Neural cell (in vitro differentiated cells): ENCODE measurements around the gene NPIPB6. TPM values are rescaled to one million over a fixed set of nuclear protein-coding genes. Genes with fewer than 3 reads are reported as not detected.
A peak's percentile ranks its signal among the peaks of the same experiment; 100 is the strongest.

Experiments used
- H2AFZ ChIP-seq: fragments of 200-600, 300-800 bp; sonication (generic), shearing (Covaris generic); 2 replicates; pipeline ENCODE4 v1.6.0; 2014; ENCODE audit warnings: low read depth, mild to moderate bottlenecking, antibody characterized with exemption, low read length, moderate library complexity
- H3F3A ChIP-seq: fragments of 200-600 bp; shearing (Covaris generic); 2 replicates; pipeline ENCODE4 v1.6.1; 2016; ENCODE audit warnings: mild to moderate bottlenecking, moderate library complexity, mixed read lengths, antibody characterized with exemption, low read length; ENCODE audit not compliant: insufficient read depth, poor library complexity, severe bottlenecking
- H3K27ac ChIP-seq: fragments of 200-600, 300-800 bp; sonication (generic), shearing (Covaris generic); 2 replicates; pipeline ENCODE4 v1.5.1; 2014; ENCODE audit warnings: mild to moderate bottlenecking, low read length, moderate library complexity
- H3K27me3 ChIP-seq: fragments of 300-800, 200-600 bp; sonication (generic), shearing (Covaris generic); 2 replicates; pipeline ENCODE4 v1.6.0; 2014; ENCODE audit warnings: mild to moderate bottlenecking, low read depth, low read length, moderate library complexity; ENCODE audit not compliant: insufficient read depth
- H3K36me3 ChIP-seq: fragments of 300-800, 200-600 bp; sonication (generic), shearing (Covaris generic); 2 replicates; pipeline ENCODE4 v1.5.1; 2014; ENCODE audit warnings: mild to moderate bottlenecking, antibody characterized with exemption, low read length, moderate library complexity; ENCODE audit not compliant: insufficient read depth
- H3K4me2 ChIP-seq: fragments of 300-800, 200-600 bp; sonication (generic), shearing (Covaris generic); 2 replicates; pipeline ENCODE4 v1.6.0; 2014; ENCODE audit warnings: mild to moderate bottlenecking, low read length
- H3K4me3 ChIP-seq: fragments of 300-800, 200-600 bp; sonication (generic), shearing (Covaris generic); 2 replicates; pipeline ENCODE4 v1.5.1; 2014; ENCODE audit warnings: mild to moderate bottlenecking, low read length, moderate library complexity
- H3K79me2 ChIP-seq: fragments of 200-600 bp; shearing (Covaris generic); replicated peaks from 2 replicates; pipeline ENCODE4 v1.6.0; 2014; ENCODE audit warnings: mild to moderate bottlenecking, low read length, moderate library complexity; ENCODE audit not compliant: insufficient read depth
- H3K9ac ChIP-seq: fragments of 300-800, 200-600 bp; sonication (generic), shearing (Covaris generic); 2 replicates; pipeline ENCODE4 v1.6.1; 2016; ENCODE audit warnings: mild to moderate bottlenecking, low read length, mixed read lengths
- H3K9me2 ChIP-seq: fragments of 200-600 bp; shearing (Covaris generic); 2 replicates; pipeline ENCODE4 v1.6.1; 2016; ENCODE audit warnings: mild to moderate bottlenecking, low read length, mixed read lengths; ENCODE audit not compliant: insufficient read depth
- H3K9me3 ChIP-seq: fragments of 200-600, 300-800 bp; sonication (generic), shearing (Covaris generic); 2 replicates; pipeline ENCODE4 v1.6.1; 2016; ENCODE audit warnings: mild to moderate bottlenecking, mixed run types, low read length, moderate library complexity, mixed read lengths
- H4K20me1 ChIP-seq: fragments of 200-600 bp; shearing (Covaris generic); 2 replicates; pipeline ENCODE4 v1.6.1; 2016; ENCODE audit warnings: mild to moderate bottlenecking, mixed run types; ENCODE audit not compliant: insufficient read depth
- EP300 ChIP-seq: fragments of 450-650 bp; conservative IDR thresholded peaks from 2 replicates; pipeline ENCODE4 v1.6.1; 2014; ENCODE audit warnings: antibody characterized with exemption, mild to moderate bottlenecking, moderate library complexity; ENCODE audit not compliant: poor library complexity, severe bottlenecking
- EZH2 ChIP-seq: fragments of 200-600, 300-800 bp; shearing (Covaris generic), sonication (generic); IDR thresholded peaks from 2 replicates; pipeline ENCODE4 v1.6.1; 2014; ENCODE audit warnings: antibody characterized with exemption, low read length, borderline replicate concordance, mild to moderate bottlenecking; ENCODE audit not compliant: insufficient read depth, poor library complexity, severe bottlenecking
- MXI1 ChIP-seq: fragments of 450-650 bp; conservative IDR thresholded peaks from 2 replicates; pipeline ENCODE4 v1.6.1; 2014; ENCODE audit warnings: antibody characterized with exemption, mild to moderate bottlenecking; ENCODE audit not compliant: poor library complexity, severe bottlenecking
- POLR2AphosphoS5 ChIP-seq: IDR thresholded peaks from 2 replicates; pipeline ENCODE4 v1.6.1; 2012
- RAD21 ChIP-seq: fragments of 450-650 bp; conservative IDR thresholded peaks from 2 replicates; pipeline ENCODE4 v1.6.1; 2014; ENCODE audit warnings: antibody characterized with exemption, mild to moderate bottlenecking, moderate library complexity
- SMC3 ChIP-seq: fragments of 450-650 bp; conservative IDR thresholded peaks from 2 replicates; pipeline ENCODE4 v1.6.1; 2014; ENCODE audit warnings: antibody characterized with exemption, mild to moderate bottlenecking, moderate library complexity; ENCODE audit not compliant: poor library complexity
- TAF1 ChIP-seq: IDR thresholded peaks from 2 replicates; pipeline ENCODE4 v1.6.1; 2012; ENCODE audit warnings: low read depth
- polyA plus RNA-seq: library from polyadenylated mRNA; depleted of rRNA; stranded (reverse); fragments of >200 nt; gene quantifications from 2 replicates; pipeline ENCODE4 v1.2.3, GENCODE V29; 2014
- TF ChIP-seq, protein P1 (sequence below): fragments of 450-650 bp; IDR thresholded peaks from 2 replicates; pipeline ENCODE4 v1.5.1; 2014; ENCODE audit warnings: antibody characterized with exemption, mild to moderate bottlenecking, moderate library complexity; ENCODE audit not compliant: poor library complexity, severe bottlenecking
- TF ChIP-seq, protein P2 (sequence below): IDR thresholded peaks from 2 replicates; pipeline ENCODE4 v1.6.1; 2012; ENCODE audit warnings: borderline replicate concordance

NPIPB6 gene
- polyA plus RNA-seq, 1 donor from 2014 or later: 0.88 TPM

GRCh38 chr16:28318042-28318744 is 45.1 kb downstream of the NPIPB6 start:
- no peak overlapping the region for H2AFZ ChIP-seq
- no peaks in the 10 kb centered on the region for H3F3A ChIP-seq
- no peaks in the 10 kb centered on the region for H3K36me3 ChIP-seq
- no peak overlapping the region for H3K27ac ChIP-seq
- H3K9me2 ChIP-seq: no peaks in the 10 kb centered on the region
- H3K9me3 ChIP-seq: no peaks in the 10 kb centered on the region
- no peak overlapping the region for H3K4me2 ChIP-seq
- H4K20me1 ChIP-seq: peaks cover 25% of the 10 kb centered on the region
- no peak overlapping the region for H3K4me3 ChIP-seq
- no peak overlapping the region for H3K9ac ChIP-seq
- no peaks in the 10 kb centered on the region for H3K27me3 ChIP-seq
- TF ChIP-seq EZH2 (no peak), EP300 (no peak), SMC3 (no peak), RAD21 (no peak), TAF1 (no peak), MXI1 (no peak), POLR2AphosphoS5 (no peak)
- TF ChIP-seq, protein P1, sequence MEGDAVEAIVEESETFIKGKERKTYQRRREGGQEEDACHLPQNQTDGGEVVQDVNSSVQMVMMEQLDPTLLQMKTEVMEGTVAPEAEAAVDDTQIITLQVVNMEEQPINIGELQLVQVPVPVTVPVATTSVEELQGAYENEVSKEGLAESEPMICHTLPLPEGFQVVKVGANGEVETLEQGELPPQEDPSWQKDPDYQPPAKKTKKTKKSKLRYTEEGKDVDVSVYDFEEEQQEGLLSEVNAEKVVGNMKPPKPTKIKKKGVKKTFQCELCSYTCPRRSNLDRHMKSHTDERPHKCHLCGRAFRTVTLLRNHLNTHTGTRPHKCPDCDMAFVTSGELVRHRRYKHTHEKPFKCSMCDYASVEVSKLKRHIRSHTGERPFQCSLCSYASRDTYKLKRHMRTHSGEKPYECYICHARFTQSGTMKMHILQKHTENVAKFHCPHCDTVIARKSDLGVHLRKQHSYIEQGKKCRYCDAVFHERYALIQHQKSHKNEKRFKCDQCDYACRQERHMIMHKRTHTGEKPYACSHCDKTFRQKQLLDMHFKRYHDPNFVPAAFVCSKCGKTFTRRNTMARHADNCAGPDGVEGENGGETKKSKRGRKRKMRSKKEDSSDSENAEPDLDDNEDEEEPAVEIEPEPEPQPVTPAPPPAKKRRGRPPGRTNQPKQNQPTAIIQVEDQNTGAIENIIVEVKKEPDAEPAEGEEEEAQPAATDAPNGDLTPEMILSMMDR: no peak
- TF ChIP-seq, protein P2, sequence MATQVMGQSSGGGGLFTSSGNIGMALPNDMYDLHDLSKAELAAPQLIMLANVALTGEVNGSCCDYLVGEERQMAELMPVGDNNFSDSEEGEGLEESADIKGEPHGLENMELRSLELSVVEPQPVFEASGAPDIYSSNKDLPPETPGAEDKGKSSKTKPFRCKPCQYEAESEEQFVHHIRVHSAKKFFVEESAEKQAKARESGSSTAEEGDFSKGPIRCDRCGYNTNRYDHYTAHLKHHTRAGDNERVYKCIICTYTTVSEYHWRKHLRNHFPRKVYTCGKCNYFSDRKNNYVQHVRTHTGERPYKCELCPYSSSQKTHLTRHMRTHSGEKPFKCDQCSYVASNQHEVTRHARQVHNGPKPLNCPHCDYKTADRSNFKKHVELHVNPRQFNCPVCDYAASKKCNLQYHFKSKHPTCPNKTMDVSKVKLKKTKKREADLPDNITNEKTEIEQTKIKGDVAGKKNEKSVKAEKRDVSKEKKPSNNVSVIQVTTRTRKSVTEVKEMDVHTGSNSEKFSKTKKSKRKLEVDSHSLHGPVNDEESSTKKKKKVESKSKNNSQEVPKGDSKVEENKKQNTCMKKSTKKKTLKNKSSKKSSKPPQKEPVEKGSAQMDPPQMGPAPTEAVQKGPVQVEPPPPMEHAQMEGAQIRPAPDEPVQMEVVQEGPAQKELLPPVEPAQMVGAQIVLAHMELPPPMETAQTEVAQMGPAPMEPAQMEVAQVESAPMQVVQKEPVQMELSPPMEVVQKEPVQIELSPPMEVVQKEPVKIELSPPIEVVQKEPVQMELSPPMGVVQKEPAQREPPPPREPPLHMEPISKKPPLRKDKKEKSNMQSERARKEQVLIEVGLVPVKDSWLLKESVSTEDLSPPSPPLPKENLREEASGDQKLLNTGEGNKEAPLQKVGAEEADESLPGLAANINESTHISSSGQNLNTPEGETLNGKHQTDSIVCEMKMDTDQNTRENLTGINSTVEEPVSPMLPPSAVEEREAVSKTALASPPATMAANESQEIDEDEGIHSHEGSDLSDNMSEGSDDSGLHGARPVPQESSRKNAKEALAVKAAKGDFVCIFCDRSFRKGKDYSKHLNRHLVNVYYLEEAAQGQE: no peak
- H3K79me2 ChIP-seq: peaks cover 14% of the 10 kb centered on the region

- Histone ChIP-seq H3K27me3 (no peaks in the 10 kb centered on the region), H3K4me3 (no peak overlapping the region), H3F3A (no peaks in the 10 kb centered on the region), H2AFZ (no peak overlapping the region), H3K79me2 (peaks cover 17% of the 10 kb centered on the region), H3K9ac (no peak overlapping the region), H3K36me3 (no peaks in the 10 kb centered on the region), H3K4me2 (no peak overlapping the region), H3K27ac (no peak overlapping the region), H4K20me1 (peaks cover 28% of the 10 kb centered on the region), H3K9me3 (no peaks in the 10 kb centered on the region), H3K9me2 (no peaks in the 10 kb centered on the region)
- TF ChIP-seq SMC3 (peak; percentile 55), RAD21 (peak; percentile 42), EP300 (no peak), POLR2AphosphoS5 (no peak)
- TF ChIP-seq, protein P1: peak; percentile 63
- TF ChIP-seq, protein P2: no peak
Observed at GRCh38 chr16:28317040-28317880, 46.0 kb downstream of the NPIPB6 start.
